ENCODE data around the gene GAB1. TPM values are rescaled to one million over a fixed set of nuclear protein-coding genes. Genes with fewer than 3 reads are reported as not detected.

Gene GAB1
- total RNA-seq, 1 donor from 2014 or later = 14.9 TPM

- no peaks in the 10 kb centered on the region for H3K36me3 ChIP-seq (ENCODE audit: control insufficient read depth, insufficient read depth, low read length)
- H3K4me3 ChIP-seq (ENCODE audit: low read depth, low read length) = peak overlapping the region; percentile 93
- no peaks in the 10 kb centered on the region for H3K27me3 ChIP-seq (ENCODE audit: control insufficient read depth, insufficient read depth, low read length)
- DNase-seq (ENCODE audit: low read depth) = no peak
- TF ChIP-seq, protein P1, sequence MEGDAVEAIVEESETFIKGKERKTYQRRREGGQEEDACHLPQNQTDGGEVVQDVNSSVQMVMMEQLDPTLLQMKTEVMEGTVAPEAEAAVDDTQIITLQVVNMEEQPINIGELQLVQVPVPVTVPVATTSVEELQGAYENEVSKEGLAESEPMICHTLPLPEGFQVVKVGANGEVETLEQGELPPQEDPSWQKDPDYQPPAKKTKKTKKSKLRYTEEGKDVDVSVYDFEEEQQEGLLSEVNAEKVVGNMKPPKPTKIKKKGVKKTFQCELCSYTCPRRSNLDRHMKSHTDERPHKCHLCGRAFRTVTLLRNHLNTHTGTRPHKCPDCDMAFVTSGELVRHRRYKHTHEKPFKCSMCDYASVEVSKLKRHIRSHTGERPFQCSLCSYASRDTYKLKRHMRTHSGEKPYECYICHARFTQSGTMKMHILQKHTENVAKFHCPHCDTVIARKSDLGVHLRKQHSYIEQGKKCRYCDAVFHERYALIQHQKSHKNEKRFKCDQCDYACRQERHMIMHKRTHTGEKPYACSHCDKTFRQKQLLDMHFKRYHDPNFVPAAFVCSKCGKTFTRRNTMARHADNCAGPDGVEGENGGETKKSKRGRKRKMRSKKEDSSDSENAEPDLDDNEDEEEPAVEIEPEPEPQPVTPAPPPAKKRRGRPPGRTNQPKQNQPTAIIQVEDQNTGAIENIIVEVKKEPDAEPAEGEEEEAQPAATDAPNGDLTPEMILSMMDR (IDR thresholded peaks at IDR 0.05; ENCODE audit: insufficient read depth, low read length, poor library complexity, severe bottlenecking) = no peak
Measured at GRCh38 chr4:143515905-143516304, 179.2 kb downstream of the GAB1 start.

DNA sequence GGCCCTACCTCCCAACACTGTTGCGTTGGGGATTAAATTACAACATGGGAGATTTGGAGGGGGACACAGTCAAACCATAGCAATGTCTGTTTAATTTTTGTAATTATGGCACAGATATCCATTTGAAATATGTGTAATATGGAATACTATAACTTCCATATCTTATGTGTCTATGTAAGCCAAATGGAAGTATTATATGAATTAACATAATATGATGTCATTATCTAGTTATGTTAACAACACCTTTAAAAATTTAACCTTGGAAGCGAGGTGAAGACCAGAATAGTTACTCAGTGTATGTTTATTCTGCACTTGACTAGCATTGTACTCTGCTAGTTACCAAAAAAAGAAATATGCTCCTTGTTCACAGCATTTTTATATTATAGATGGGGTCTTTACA is 181.1 kb downstream of the GAB1 start:
- H3K36me3 ChIP-seq (ENCODE audit: control insufficient read depth, insufficient read depth, low read length) = no peaks in the 10 kb centered on the region
- H3K4me3 ChIP-seq (ENCODE audit: low read depth, low read length) = no peak overlapping the region
- no peak for DNase-seq (ENCODE audit: low read depth)
- TF ChIP-seq, protein P1 (IDR thresholded peaks at IDR 0.05; ENCODE audit: insufficient read depth, low read length, poor library complexity, severe bottlenecking) = no peak
- H3K27me3 ChIP-seq (ENCODE audit: control insufficient read depth, insufficient read depth, low read length) = no peaks in the 10 kb centered on the region

Other genes starting within 250 kb of the GAB1 start
- gene USP38, start 152.0 kb upstream of the GAB1 start, total RNA-seq = 27.7 and 30.5 TPM in 2 replicates
- 46.9 and 55.0 TPM in 2 replicates for gene SMARCA5, start 176.8 kb downstream of the GAB1 start, total RNA-seq

All from kidney epithelial cell (primary cell).